ENCODE results near the gene ADSS2.
"Not testable (repeated sequence)": the region's sequence is repeated elsewhere in the genome, so short reads cannot be mapped to it uniquely, and the experiment has no call there.

Gene ADSS2

DNA sequence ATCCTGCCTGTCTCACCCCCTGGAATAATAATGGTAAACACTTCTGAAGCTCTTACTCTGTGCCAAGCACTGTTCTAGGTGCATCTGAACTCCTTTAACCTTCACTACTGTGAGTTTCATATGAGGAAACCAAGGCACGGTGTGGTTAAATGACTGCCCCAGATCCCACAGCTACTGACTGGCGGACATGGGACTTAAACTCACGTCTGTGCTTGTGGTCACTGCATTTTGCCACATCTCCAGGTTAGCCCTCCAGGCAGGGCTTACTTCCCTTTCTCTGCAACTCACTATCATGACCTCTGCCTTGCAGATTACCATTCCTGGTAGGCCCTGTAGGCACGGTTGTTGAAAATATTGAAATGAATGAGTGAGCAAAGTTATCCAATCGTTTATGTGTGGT is 83.4 kb downstream of the ADSS2 start:
- TF ChIP-seq, protein P1, sequence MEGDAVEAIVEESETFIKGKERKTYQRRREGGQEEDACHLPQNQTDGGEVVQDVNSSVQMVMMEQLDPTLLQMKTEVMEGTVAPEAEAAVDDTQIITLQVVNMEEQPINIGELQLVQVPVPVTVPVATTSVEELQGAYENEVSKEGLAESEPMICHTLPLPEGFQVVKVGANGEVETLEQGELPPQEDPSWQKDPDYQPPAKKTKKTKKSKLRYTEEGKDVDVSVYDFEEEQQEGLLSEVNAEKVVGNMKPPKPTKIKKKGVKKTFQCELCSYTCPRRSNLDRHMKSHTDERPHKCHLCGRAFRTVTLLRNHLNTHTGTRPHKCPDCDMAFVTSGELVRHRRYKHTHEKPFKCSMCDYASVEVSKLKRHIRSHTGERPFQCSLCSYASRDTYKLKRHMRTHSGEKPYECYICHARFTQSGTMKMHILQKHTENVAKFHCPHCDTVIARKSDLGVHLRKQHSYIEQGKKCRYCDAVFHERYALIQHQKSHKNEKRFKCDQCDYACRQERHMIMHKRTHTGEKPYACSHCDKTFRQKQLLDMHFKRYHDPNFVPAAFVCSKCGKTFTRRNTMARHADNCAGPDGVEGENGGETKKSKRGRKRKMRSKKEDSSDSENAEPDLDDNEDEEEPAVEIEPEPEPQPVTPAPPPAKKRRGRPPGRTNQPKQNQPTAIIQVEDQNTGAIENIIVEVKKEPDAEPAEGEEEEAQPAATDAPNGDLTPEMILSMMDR (IDR thresholded peaks at IDR 0.05; ENCODE audit: low read depth, low read length), result no peak

DNA sequence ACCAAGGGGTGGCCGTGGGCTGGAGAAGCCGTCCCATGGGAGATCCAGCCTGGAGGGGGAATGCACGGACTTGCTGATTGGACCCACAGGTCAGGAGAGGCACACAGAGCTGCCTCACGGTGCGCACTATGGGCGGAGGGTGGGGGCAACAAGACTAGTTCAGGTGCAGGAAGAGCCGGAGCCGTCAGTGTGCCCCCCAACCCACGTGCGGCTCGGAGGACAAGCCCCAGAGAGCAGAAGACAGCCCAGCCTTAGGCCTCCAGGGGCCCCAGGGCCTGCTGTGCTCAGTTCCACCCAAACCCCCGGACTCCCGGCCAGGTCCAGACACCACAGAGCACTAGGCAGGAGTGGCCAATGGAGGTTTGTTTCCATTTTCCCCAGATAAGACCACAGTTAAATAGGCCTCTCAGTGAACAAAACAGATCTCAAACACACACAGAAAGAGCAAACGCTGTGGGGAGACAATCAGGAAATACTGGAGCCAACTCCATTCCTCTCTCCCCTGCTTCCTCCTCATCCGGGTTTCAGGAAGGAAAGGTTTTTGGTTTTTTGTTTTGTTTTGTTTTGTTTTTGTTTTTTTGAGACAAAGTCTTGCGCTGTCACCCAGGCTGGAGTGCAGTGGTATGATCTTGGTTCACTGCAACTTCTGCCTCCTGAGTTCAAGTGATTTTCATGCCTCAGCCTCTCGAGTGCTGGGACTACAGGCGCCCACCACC is 84.2 kb downstream of the ADSS2 start:
- H3K4me3 ChIP-seq (ENCODE audit: low read depth, low read length), result no peak overlapping the region
- H3K27me3 ChIP-seq, result no peaks in the 10 kb centered on the region
- H3K9me3 ChIP-seq, result no peaks in the 10 kb centered on the region
- TF ChIP-seq, protein P1 (IDR thresholded peaks at IDR 0.05; ENCODE audit: low read depth, low read length), result no peak
- no peaks in the 10 kb centered on the region for H3K36me3 ChIP-seq
- DNase-seq, result no peak
- H3K4me1 ChIP-seq, result no peaks in the 10 kb centered on the region

More for the DNA sequence above, 83.4 kb downstream of the ADSS2 start:
- no peaks in the 10 kb centered on the region for H3K4me1 ChIP-seq
- H3K36me3 ChIP-seq, result no peaks in the 10 kb centered on the region
- H3K4me3 ChIP-seq (ENCODE audit: low read depth, low read length), result no peak overlapping the region
- no peaks in the 10 kb centered on the region for H3K9me3 ChIP-seq
- H3K27me3 ChIP-seq, result no peaks in the 10 kb centered on the region
- no peak for DNase-seq

DNA sequence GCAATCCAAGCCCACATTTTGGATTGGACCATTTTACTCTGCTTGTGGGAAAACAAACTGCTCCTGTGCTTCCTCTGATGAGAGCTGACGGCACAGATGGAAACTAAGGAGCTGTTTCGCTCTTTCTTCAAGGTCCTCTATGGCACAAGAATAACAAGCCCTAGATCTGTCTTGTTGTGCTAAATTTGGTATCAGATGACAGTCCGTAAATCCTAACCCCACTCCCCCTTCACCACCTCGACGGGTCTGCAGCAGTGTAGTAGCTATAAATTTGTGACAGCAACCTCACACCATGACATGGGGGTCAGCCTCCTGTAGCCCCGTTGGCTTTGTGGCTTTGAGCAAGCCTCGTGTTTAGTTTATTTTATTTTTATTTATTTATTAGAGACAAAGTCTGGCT is 85.9 kb downstream of the ADSS2 start:
- Histone ChIP-seq H3K9me3 (no peaks in the 10 kb centered on the region), H3K4me3 (ENCODE audit: low read depth, low read length) (no peak overlapping the region), H3K27me3 (no peaks in the 10 kb centered on the region), H3K4me1 (no peaks in the 10 kb centered on the region), H3K36me3 (no peaks in the 10 kb centered on the region)
- no peak for DNase-seq
- TF ChIP-seq, protein P1 (IDR thresholded peaks at IDR 0.05; ENCODE audit: low read depth, low read length), result no peak

DNA sequence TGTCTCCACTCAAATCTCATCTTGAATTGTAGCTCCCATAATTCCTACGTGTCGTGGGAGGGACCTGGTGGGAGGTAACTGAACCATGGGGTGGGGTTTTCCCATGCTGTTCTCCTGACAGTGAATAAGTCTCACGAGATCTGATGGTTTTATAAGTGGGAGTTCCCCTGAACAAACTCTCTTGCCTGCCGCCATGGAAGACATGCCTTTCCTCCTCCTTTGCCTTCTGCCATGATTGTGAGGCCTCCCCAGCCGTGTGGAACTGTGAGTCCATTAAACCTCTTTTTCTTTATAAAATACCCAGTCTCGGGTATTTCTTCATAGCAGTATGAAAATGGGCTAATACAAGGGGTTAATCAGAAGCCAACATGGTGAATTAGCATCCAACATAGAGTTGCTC is 86.4 kb downstream of the ADSS2 start:
- not testable (repeated sequence) for H3K9me3 ChIP-seq; H3K27me3 ChIP-seq; DNase-seq; H3K4me3 ChIP-seq (ENCODE audit: low read depth, low read length); H3K36me3 ChIP-seq; H3K4me1 ChIP-seq

DNA sequence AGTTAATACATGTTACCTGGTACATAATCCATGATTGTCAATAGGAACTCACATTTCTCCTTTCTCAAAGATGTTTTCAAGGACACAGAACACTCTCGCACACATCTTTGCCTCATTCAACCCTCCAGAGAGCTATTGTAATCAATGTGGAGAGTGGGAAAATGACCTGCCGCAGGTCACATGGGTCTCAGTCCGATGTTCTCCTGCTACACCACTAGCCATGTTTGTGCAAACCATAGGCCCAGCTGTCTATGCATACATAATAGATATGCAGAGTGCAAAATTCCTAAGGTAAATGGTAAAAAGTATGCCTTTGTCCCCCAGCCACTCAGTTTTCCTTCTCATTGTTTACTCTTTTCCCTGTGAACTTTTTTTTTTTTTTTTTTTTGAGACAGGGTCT is 89.2 kb downstream of the ADSS2 start:
- no peak for DNase-seq
- H3K4me1 ChIP-seq, result no peaks in the 10 kb centered on the region
- H3K36me3 ChIP-seq, result no peaks in the 10 kb centered on the region
- no peaks in the 10 kb centered on the region for H3K27me3 ChIP-seq
- no peak overlapping the region for H3K4me3 ChIP-seq (ENCODE audit: low read depth, low read length)
- H3K9me3 ChIP-seq, result no peaks in the 10 kb centered on the region
- TF ChIP-seq, protein P1 (IDR thresholded peaks at IDR 0.05; ENCODE audit: low read depth, low read length), result no peak

DNA sequence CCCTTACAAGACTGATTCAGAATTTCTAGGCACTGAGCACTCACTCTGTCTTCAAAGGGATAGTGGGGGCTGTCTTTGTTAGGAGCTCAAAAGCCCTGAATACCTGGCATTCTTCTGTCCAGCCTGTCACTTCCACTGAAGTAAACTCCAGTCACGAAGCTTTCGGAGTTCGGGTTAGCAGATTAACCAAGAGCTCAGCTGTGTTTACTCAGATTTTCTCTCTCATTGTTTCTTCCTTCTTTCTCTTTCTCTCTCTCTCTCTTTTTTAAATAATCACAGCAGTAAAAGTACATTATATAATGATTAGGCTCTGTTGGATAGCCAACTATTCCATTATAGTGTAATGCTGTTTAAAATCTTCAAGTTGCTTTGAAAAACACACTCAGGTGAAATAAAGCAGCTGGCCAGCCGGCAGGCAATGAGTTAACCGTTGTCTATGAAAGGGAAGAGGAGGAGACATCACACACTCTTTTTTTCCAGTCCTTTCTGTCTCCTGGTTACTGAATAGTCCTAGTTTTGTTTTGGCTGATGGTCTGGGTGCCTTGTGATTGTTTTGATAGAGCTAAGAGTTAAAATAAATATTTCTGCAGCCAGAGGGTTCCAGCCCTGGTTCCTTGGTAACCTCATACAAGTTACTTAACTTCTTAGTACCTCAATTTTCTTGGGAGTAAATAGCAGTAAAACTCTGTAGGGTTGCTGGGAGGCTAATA is 89.8 kb downstream of the ADSS2 start:
- H3K4me3 ChIP-seq (ENCODE audit: low read depth, low read length), result no peak overlapping the region
- H3K36me3 ChIP-seq, result no peaks in the 10 kb centered on the region
- no peaks in the 10 kb centered on the region for H3K4me1 ChIP-seq
- H3K9me3 ChIP-seq, result no peaks in the 10 kb centered on the region
- H3K27me3 ChIP-seq, result no peaks in the 10 kb centered on the region
- TF ChIP-seq, protein P1 (IDR thresholded peaks at IDR 0.05; ENCODE audit: low read depth, low read length), result no peak
- no peak for DNase-seq
